CD4-positive, alpha-beta memory T cell (primary cell): Measurements from ENCODE around the gene PDE2A. TPM values are rescaled to one million over a fixed set of nuclear protein-coding genes. Genes with fewer than 3 reads are reported as not detected.

Experiments
- CTCF ChIA-PET: fragments of 350-600 bp; sonication (Branson Sonifier 250); formaldehyde crosslinking; loops from one replicate; lab custom pipeline; 2021; ENCODE audit warnings: inconsistent platforms; ENCODE audit not compliant: partially characterized antibody; lab: Charles Lee
- POLR2A ChIA-PET: fragments of 350-600 bp; sonication (Branson Sonifier 250); formaldehyde crosslinking; loops from one replicate; lab custom pipeline; 2021; ENCODE audit not compliant: partially characterized antibody; lab: Charles Lee
- DNase-seq, 5 donors: peaks; one replicate each; pipeline versions ENCODE4 v3.0.0 to v3.0.0-alpha.2; 2020 to 2022; ENCODE audit warnings: mixed read lengths in 1 of 5
- H3K27ac ChIP-seq: one replicate; pipeline ENCODE4 v1.7.0; 2013; ENCODE audit warnings: low read depth, low read length
- H3K27me3 ChIP-seq: 2 replicates; pipeline ENCODE4 v1.7.0; 2013; ENCODE audit warnings: mild to moderate bottlenecking, low read length, moderate library complexity; ENCODE audit not compliant: insufficient read depth
- H3K36me3 ChIP-seq: 2 replicates; pipeline ENCODE4 v1.7.0; 2013; ENCODE audit warnings: mild to moderate bottlenecking, low read length, moderate library complexity; ENCODE audit not compliant: insufficient read depth
- H3K4me1 ChIP-seq: 2 replicates; pipeline ENCODE4 v1.7.0; 2013; ENCODE audit warnings: mild to moderate bottlenecking, low read length, moderate library complexity; ENCODE audit not compliant: insufficient read depth
- H3K4me3 ChIP-seq, 2 donors: one replicate each; pipeline ENCODE4 v1.7.0; 2013; ENCODE audit warnings: low read length in 2 of 2, mild to moderate bottlenecking in 1 of 2
- H3K9me3 ChIP-seq, 2 donors: one replicate each; pipeline ENCODE4 v1.7.0; 2013; ENCODE audit warnings: low read length in 2 of 2, control low read depth in 1 of 2; ENCODE audit not compliant: control insufficient read depth in 1 of 2
- H3K27ac Mint-ChIP-seq, 7 donors: one replicate each; pipeline ENCODE4 v1.8.0; 2020 to 2021; ENCODE audit warnings: mixed read lengths in 7 of 7, mild to moderate bottlenecking in 6 of 7, inconsistent platforms in 3 of 7, moderate library complexity in 3 of 7
- H3K27me3 Mint-ChIP-seq, 2 donors: one replicate each; pipeline ENCODE4 v1.8.0; 2020 to 2021; ENCODE audit warnings: mixed read lengths in 2 of 2
- H3K36me3 Mint-ChIP-seq, 2 donors: one replicate each; pipeline ENCODE4 v1.8.0; 2020 to 2021; ENCODE audit warnings: mixed read lengths in 2 of 2, inconsistent platforms in 1 of 2, mild to moderate bottlenecking in 1 of 2
- H3K4me1 Mint-ChIP-seq, 4 donors: one replicate each; pipeline ENCODE4 v1.8.0; 2020 to 2021; ENCODE audit warnings: mixed read lengths in 4 of 4, mild to moderate bottlenecking in 1 of 4
- H3K4me3 Mint-ChIP-seq, 8 donors: one replicate each; pipeline ENCODE4 v1.8.0; 2020 to 2021; ENCODE audit warnings: mixed read lengths in 8 of 8, mild to moderate bottlenecking in 7 of 8, moderate library complexity in 6 of 8, inconsistent platforms in 3 of 8
- H3K9me3 Mint-ChIP-seq, 8 donors: one replicate each; pipeline ENCODE4 v1.8.0; 2020 to 2021; ENCODE audit warnings: mixed read lengths in 8 of 8, mild to moderate bottlenecking in 5 of 8, inconsistent platforms in 3 of 8, moderate library complexity in 1 of 8
- intact Hi-C: fragments of 100-400 bp; cut with micrococcal nuclease; formaldehyde crosslinking; loops from one replicate; pipeline ENCODE4 v1.15.1; 2023
- polyA plus RNA-seq, 2 donors: library from polyadenylated mRNA; unstranded; fragments of 300-500 nt; fragmentation: Illumina TruSeq; gene quantifications; one replicate each; pipeline ENCODE4 v1.2.3, GENCODE V29; 2021
- total RNA-seq, 2 experiments: library from RNA; stranded (reverse); gene quantifications; one replicate each; pipeline ENCODE4 v1.2.3, GENCODE V29; 2021

PDE2A gene
- total and polyA plus RNA-seq, 4 experiments from 2014 or later = 0.11 to 1.7 (median 0.98) TPM

- Histone ChIP-seq H3K27ac (no peak overlapping the region), H3K4me1 (peaks cover 10% of the 10 kb centered on the region), H3K27me3 (peaks cover 47% of the 10 kb centered on the region), H3K9me3 (no peaks in the 10 kb centered on the region), H3K36me3 (no peaks in the 10 kb centered on the region), H3K4me3 (no peak overlapping the region)
- ChIA-PET CTCF (no interaction called here), POLR2A (interaction anchor here (0.8 kb wide), 1 partner anchor 9 kb away, joined by 3 read pairs; no protein-coding TSS in a partner anchor)
- no peak overlapping the region for H3K4me3 Mint-ChIP-seq
- peaks cover 2 to 17% (median 8%) of the 10 kb centered on the region in 4 donors for H3K4me1 Mint-ChIP-seq
- no peak overlapping the region for H3K27ac Mint-ChIP-seq
- peaks cover 0 to 9% (median 2%) of the 10 kb centered on the region in 8 donors for H3K9me3 Mint-ChIP-seq
- intact Hi-C loops = no loop called here
- H3K27me3 Mint-ChIP-seq = peaks cover 47 to 54% of the 10 kb centered on the region in 2 donors
- DNase-seq = no peak
- peaks cover 0 to 4% of the 10 kb centered on the region in 2 donors for H3K36me3 Mint-ChIP-seq
Observed at GRCh38 chr11:72673284-72673942, 809 bp downstream of the PDE2A start.

GRCh38 chr11:72672597-72673238, 1.5 kb downstream of the PDE2A start:
- intact Hi-C loops = no loop called here
- POLR2A ChIA-PET = no interaction called here

GRCh38 chr11:72671152-72672099, 2.8 kb downstream of the PDE2A start:
- Histone ChIP-seq H3K9me3 (peaks cover 0 to 9% of the 10 kb centered on the region in 2 donors), H3K27ac (no peak overlapping the region), H3K4me1 (peaks cover 3% of the 10 kb centered on the region), H3K27me3 (peaks cover 40% of the 10 kb centered on the region), H3K4me3 (no peak overlapping the region), H3K36me3 (no peaks in the 10 kb centered on the region)
- peaks cover 0 to 18% (median 13%) of the 10 kb centered on the region in 8 donors for H3K9me3 Mint-ChIP-seq
- H3K27me3 Mint-ChIP-seq = peaks cover 50 to 58% of the 10 kb centered on the region in 2 donors
- H3K27ac Mint-ChIP-seq = no peak overlapping the region
- H3K4me3 Mint-ChIP-seq = no peak overlapping the region
- peaks cover 0 to 7% (median 3%) of the 10 kb centered on the region in 4 donors for H3K4me1 Mint-ChIP-seq
- DNase-seq = no peak
- intact Hi-C loops = no loop called here
- CTCF ChIA-PET = interaction anchor here (1.0 to 1.9 kb wide), 2 partner anchors 11 to 13 kb away, joined by 4 to 9 read pairs; no protein-coding TSS in a partner anchor
- peaks cover 0 to 4% of the 10 kb centered on the region in 2 donors for H3K36me3 Mint-ChIP-seq
- POLR2A ChIA-PET = no interaction called here

More at GRCh38 chr11:72672597-72673238, 1.5 kb downstream of the PDE2A start:
- no peak overlapping the region for H3K4me3 ChIP-seq
- peaks cover 47% of the 10 kb centered on the region for H3K27me3 ChIP-seq
- no peak for DNase-seq
- no peaks in the 10 kb centered on the region for H3K36me3 ChIP-seq
- H3K4me3 Mint-ChIP-seq = no peak overlapping the region
- H3K4me1 Mint-ChIP-seq = peaks cover 2 to 13% (median 7%) of the 10 kb centered on the region in 4 donors
- no peak overlapping the region for H3K27ac Mint-ChIP-seq
- CTCF ChIA-PET = interaction anchor here (1.0 kb wide), 1 partner anchor 10 kb away, joined by 4 read pairs; no protein-coding TSS in a partner anchor
- peaks cover 0 to 12% (median 4%) of the 10 kb centered on the region in 8 donors for H3K9me3 Mint-ChIP-seq
- peaks cover 0 to 4% of the 10 kb centered on the region in 2 donors for H3K36me3 Mint-ChIP-seq
- H3K27me3 Mint-ChIP-seq = peaks cover 47 to 51% of the 10 kb centered on the region in 2 donors
- no peak overlapping the region for H3K27ac ChIP-seq
- H3K4me1 ChIP-seq = peaks cover 10% of the 10 kb centered on the region
- H3K9me3 ChIP-seq = peaks cover 0 to 4% of the 10 kb centered on the region in 2 donors

- ChIA-PET POLR2A (no interaction called here), CTCF (interaction anchor here (1.3 kb wide), 1 partner anchor 14 kb away, joined by 3 read pairs; no protein-coding TSS in a partner anchor)
- DNase-seq = no peak
Observed at GRCh38 chr11:72670041-72670440, 4.2 kb downstream of the PDE2A start.

GRCh38 chr11:72669527-72669926, 4.7 kb downstream of the PDE2A start:
- Histone ChIP-seq H3K27me3 (peaks cover 21% of the 10 kb centered on the region), H3K27ac (no peak overlapping the region), H3K4me1 (no peaks in the 10 kb centered on the region), H3K4me3 (no peak overlapping the region), H3K36me3 (no peaks in the 10 kb centered on the region), H3K9me3 (peaks cover 0 to 9% of the 10 kb centered on the region in 2 donors)
- Mint-ChIP-seq H3K27ac (no peak overlapping the region), H3K9me3 (peaks cover 0 to 18% (median 13%) of the 10 kb centered on the region in 8 donors), H3K4me1 (no peaks in the 10 kb centered on the region), H3K27me3 (peaks cover 40 to 61% of the 10 kb centered on the region in 2 donors), H3K4me3 (no peak overlapping the region), H3K36me3 (peaks cover 0 to 4% of the 10 kb centered on the region in 2 donors)
- DNase-seq = no peak
- intact Hi-C loops = no loop called here
- ChIA-PET CTCF (interaction anchor here (1.3 kb wide), 1 partner anchor 15 kb away, joined by 3 read pairs; no protein-coding TSS in a partner anchor), POLR2A (no interaction called here)

More at GRCh38 chr11:72670041-72670440, 4.2 kb downstream of the PDE2A start:
- no peak overlapping the region for H3K4me3 ChIP-seq
- no peaks in the 10 kb centered on the region for H3K4me1 ChIP-seq
- Mint-ChIP-seq H3K4me1 (no peaks in the 10 kb centered on the region), H3K9me3 (peaks cover 0 to 18% (median 13%) of the 10 kb centered on the region in 8 donors), H3K36me3 (peaks cover 0 to 4% of the 10 kb centered on the region in 2 donors), H3K4me3 (no peak overlapping the region), H3K27me3 (peaks cover 43 to 64% of the 10 kb centered on the region in 2 donors), H3K27ac (no peak overlapping the region)
- peaks cover 27% of the 10 kb centered on the region for H3K27me3 ChIP-seq
- no peaks in the 10 kb centered on the region for H3K36me3 ChIP-seq
- peaks cover 0 to 9% of the 10 kb centered on the region in 2 donors for H3K9me3 ChIP-seq
- intact Hi-C loops = no loop called here
- no peak overlapping the region for H3K27ac ChIP-seq

GRCh38 chr11:72668629-72669347, 5.4 kb downstream of the PDE2A start:
- Mint-ChIP-seq H3K36me3 (peaks cover 0 to 4% of the 10 kb centered on the region in 2 donors), H3K27ac (no peak overlapping the region), H3K4me3 (no peak overlapping the region), H3K9me3 (peaks cover 0 to 18% (median 12%) of the 10 kb centered on the region in 8 donors), H3K27me3 (peaks cover 34 to 55% of the 10 kb centered on the region in 2 donors), H3K4me1 (no peaks in the 10 kb centered on the region)
- H3K9me3 ChIP-seq = peaks cover 0 to 9% of the 10 kb centered on the region in 2 donors
- CTCF ChIA-PET = interaction anchor here (1.3 kb wide), 1 partner anchor 15 kb away, joined by 3 read pairs; no protein-coding TSS in a partner anchor
- H3K4me3 ChIP-seq = no peak overlapping the region
- POLR2A ChIA-PET = no interaction called here
- no peak overlapping the region for H3K27ac ChIP-seq
- intact Hi-C loops = no loop called here
- H3K4me1 ChIP-seq = no peaks in the 10 kb centered on the region
- no peaks in the 10 kb centered on the region for H3K36me3 ChIP-seq
- no peak for DNase-seq
- peaks cover 15% of the 10 kb centered on the region for H3K27me3 ChIP-seq
